ENCODE measurements around the gene PKNOX1. TPM values are rescaled to one million over a fixed set of nuclear protein-coding genes. Genes with fewer than 3 reads are reported as not detected.

The PKNOX1 gene
- total RNA-seq, 1 experiment from 2014 or later = 43.4 TPM

DNA sequence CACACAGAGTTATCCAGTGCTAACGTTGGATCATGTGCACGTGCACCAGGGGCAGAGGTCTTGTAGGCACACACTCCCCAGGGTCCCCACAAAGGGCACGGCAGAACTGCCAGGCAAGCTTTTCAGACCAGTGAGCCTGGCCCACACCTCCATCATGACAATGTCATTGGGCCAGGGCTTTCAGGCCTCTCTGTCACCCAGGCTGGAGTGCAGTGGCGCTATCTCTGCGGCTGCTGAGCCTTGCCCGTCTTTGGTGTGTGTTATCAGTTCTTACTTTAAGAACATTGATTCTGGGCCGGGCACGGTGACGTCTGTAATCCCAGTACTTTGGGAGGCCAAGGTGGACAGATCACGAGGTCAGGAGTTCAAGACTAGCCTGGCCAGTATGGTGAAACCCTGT lies 44.2 kb downstream of the PKNOX1 start:
- Histone ChIP-seq H3K23ac (ENCODE audit: insufficient read length, low read depth, low read length) (no peak overlapping the region), H3K9me3 (ENCODE audit: control insufficient read depth, low read depth, low read length) (no peaks in the 10 kb centered on the region), H3K14ac (ENCODE audit: insufficient read depth, low read length) (no peak overlapping the region), H2AK5ac (ENCODE audit: insufficient read length, low read length) (no peak overlapping the region), H2BK15ac (ENCODE audit: low read depth, low read length) (no peak overlapping the region), H4K5ac (ENCODE audit: insufficient read length, low read depth, low read length) (no peak overlapping the region), H3K23me2 (ENCODE audit: insufficient read length, low read depth, low read length, poor library complexity, severe bottlenecking) (no peaks in the 10 kb centered on the region), H3K4me1 (ENCODE audit: insufficient read depth, low read length) (no peaks in the 10 kb centered on the region), H2BK120ac (ENCODE audit: low read depth, low read length, poor library complexity, severe bottlenecking) (no peak overlapping the region), H4K91ac (ENCODE audit: insufficient read length, low read depth, low read length) (no peak overlapping the region), H2AFZ (ENCODE audit: low read length) (no peak overlapping the region), H3K9ac (ENCODE audit: extremely low read depth, insufficient read length, low read length) (no peak overlapping the region), H2BK20ac (ENCODE audit: low read depth, low read length, poor library complexity, severe bottlenecking) (no peak overlapping the region), H3K4me2 (ENCODE audit: insufficient read depth, insufficient read length, low read length) (no peak overlapping the region), H4K8ac (replicated peaks; ENCODE audit: insufficient read length, low read depth, low read length) (no peak overlapping the region), H2BK5ac (ENCODE audit: insufficient read length, low read length) (no peak overlapping the region), H3K56ac (ENCODE audit: insufficient read length, low read depth, low read length) (no peak overlapping the region), H3K4ac (ENCODE audit: low read depth, low read length) (no peak overlapping the region), H3K79me2 (ENCODE audit: insufficient read depth, low read length) (no peaks in the 10 kb centered on the region), H3K27ac (ENCODE audit: insufficient read length, low read depth, low read length) (no peak overlapping the region), H4K20me1 (ENCODE audit: control insufficient read depth, insufficient read depth, insufficient read length) (no peaks in the 10 kb centered on the region), H3K79me1 (ENCODE audit: insufficient read depth, low read depth, low read length, poor library complexity, severe bottlenecking) (no peaks in the 10 kb centered on the region), H3K27me3 (ENCODE audit: insufficient read depth, low read length) (no peaks in the 10 kb centered on the region), H3K18ac (ENCODE audit: insufficient read length, low read depth, low read length) (no peak overlapping the region), H2BK12ac (ENCODE audit: insufficient read length, low read depth, low read length) (no peak overlapping the region), H3T11ph (ENCODE audit: low read length) (no peak overlapping the region)
- Mint-ChIP-seq H3K27ac (no peak overlapping the region), H3K9me3 (no peaks in the 10 kb centered on the region; a peak in 1 of 5 replicates), H3K4me3 (no peak overlapping the region), H3K36me3 (ENCODE audit: insufficient read depth in 1 of 3, low read depth in 3 of 3) (peaks cover 11 to 87% (median 51%) of the 10 kb centered on the region in 3 experiments; a peak in 6 of 7 replicates), H3K4me1 (peaks cover 0 to 4% of the 10 kb centered on the region in 2 experiments; a peak in 2 of 4 replicates), H3K27me3 (ENCODE audit: low read depth) (no peaks in the 10 kb centered on the region)
- TF ChIP-seq, protein P1, sequence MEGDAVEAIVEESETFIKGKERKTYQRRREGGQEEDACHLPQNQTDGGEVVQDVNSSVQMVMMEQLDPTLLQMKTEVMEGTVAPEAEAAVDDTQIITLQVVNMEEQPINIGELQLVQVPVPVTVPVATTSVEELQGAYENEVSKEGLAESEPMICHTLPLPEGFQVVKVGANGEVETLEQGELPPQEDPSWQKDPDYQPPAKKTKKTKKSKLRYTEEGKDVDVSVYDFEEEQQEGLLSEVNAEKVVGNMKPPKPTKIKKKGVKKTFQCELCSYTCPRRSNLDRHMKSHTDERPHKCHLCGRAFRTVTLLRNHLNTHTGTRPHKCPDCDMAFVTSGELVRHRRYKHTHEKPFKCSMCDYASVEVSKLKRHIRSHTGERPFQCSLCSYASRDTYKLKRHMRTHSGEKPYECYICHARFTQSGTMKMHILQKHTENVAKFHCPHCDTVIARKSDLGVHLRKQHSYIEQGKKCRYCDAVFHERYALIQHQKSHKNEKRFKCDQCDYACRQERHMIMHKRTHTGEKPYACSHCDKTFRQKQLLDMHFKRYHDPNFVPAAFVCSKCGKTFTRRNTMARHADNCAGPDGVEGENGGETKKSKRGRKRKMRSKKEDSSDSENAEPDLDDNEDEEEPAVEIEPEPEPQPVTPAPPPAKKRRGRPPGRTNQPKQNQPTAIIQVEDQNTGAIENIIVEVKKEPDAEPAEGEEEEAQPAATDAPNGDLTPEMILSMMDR (conservative IDR thresholded peaks at IDR 0.05) = no peak
- WGBS (ENCODE audit: extremely low coverage, insufficient read length, low lambda C conversion rate) = no CpG with 5 or more reads among the region's 10 CpGs
- DNase-seq = no peak

Data from H9 (cell line).